BJ (cell line): ENCODE measurements around the gene FBXW4. TPM values are rescaled to one million over a fixed set of nuclear protein-coding genes. Genes with fewer than 3 reads are reported as not detected.

Experiments
- CTCF ChIA-PET: fragments of 350-600 bp; formaldehyde crosslinking; extraction: SDS; loops from one replicate; lab custom pipeline; 2021; ENCODE audit warnings: antibody characterized with exemption, inconsistent platforms; lab: Yijun Ruan, JAX
- POLR2A ChIA-PET: fragments of 300-600 bp; sonication (Branson Sonifier 250); formaldehyde crosslinking; extraction: SDS; loops from one replicate; lab custom pipeline; 2021; ENCODE audit warnings: antibody characterized with exemption; lab: Charles Lee
- DNase-seq: peaks from one replicate; pipeline ENCODE4 v3.0.0-alpha.2; 2011; ENCODE audit warnings: low read depth
- H3K27me3 ChIP-seq: 2 replicates; pipeline ENCODE4 v1.6.0; 2011; ENCODE audit warnings: low read length; ENCODE audit not compliant: control insufficient read depth, insufficient read depth
- H3K36me3 ChIP-seq: 2 replicates; pipeline ENCODE4 v1.5.1; 2011; ENCODE audit warnings: low read length; ENCODE audit not compliant: control insufficient read depth, insufficient read depth
- H3K4me3 ChIP-seq: 2 replicates; pipeline ENCODE4 v1.5.1; 2011; ENCODE audit warnings: low read depth, mild to moderate bottlenecking, control low read depth, low read length
- CTCF ChIP-seq: IDR thresholded peaks from 2 replicates; pipeline ENCODE4 v1.5.1; 2011; ENCODE audit warnings: low read depth, mild to moderate bottlenecking, control low read depth, inconsistent platforms, low read length, moderate library complexity; ENCODE audit not compliant: insufficient read depth
- polyA plus RNA-seq: library from polyadenylated mRNA; depleted of rRNA; stranded (reverse); fragments of >200 nt; gene quantifications from 2 replicates; pipeline ENCODE4 v1.2.3, GENCODE V29; 2011

Gene FBXW4
- polyA plus RNA-seq, 1 experiment, result 31.2 TPM

GRCh38 chr10:101573885-101574753 lies 120.9 kb downstream of the FBXW4 start:
- Histone ChIP-seq H3K4me3 (no peak overlapping the region), H3K36me3 (peaks cover 8% of the 10 kb centered on the region), H3K27me3 (peaks cover 6% of the 10 kb centered on the region)
- TF ChIP-seq CTCF, result no peak
- DNase-seq, result no peak
- POLR2A ChIA-PET, result no interaction called here
- CTCF ChIA-PET, result interaction anchor here (0.9 to 7.8 kb wide), 2 partner anchors 33 to 361 kb away, joined by 3 to 115 read pairs; no protein-coding TSS in a partner anchor

GRCh38 chr10:101572785-101573184 lies 122.2 kb downstream of the FBXW4 start:
- Histone ChIP-seq H3K4me3 (no peak overlapping the region), H3K27me3 (peaks cover 11% of the 10 kb centered on the region), H3K36me3 (no peaks in the 10 kb centered on the region; the same call in 1 of the 2 replicates)
- TF ChIP-seq CTCF, result no peak
- ChIA-PET POLR2A (no interaction called here), CTCF (interaction anchor here (1.4 to 7.8 kb wide), 2 partner anchors 301 to 360 kb away, joined by 3 to 115 read pairs; no protein-coding TSS in a partner anchor)
- no peak for DNase-seq

GRCh38 chr10:101572126-101572525 lies 122.8 kb downstream of the FBXW4 start:
- POLR2A ChIA-PET, result no interaction called here
- CTCF ChIA-PET, result interaction anchor here (1.0 to 7.8 kb wide), 7 partner anchors 26 to 359 kb away, joined by 3 to 115 read pairs (median 10); no protein-coding TSS in a partner anchor

GRCh38 chr10:101571271-101571925 lies 123.6 kb downstream of the FBXW4 start:
- ChIA-PET CTCF (interaction anchor here (0.8 to 7.8 kb wide), 27 partner anchors 10 to 476 kb away, joined by 3 to 115 read pairs (median 7); partner anchors contain the start of genes DPCD and POLL), POLR2A (no interaction called here)
- no peaks in the 10 kb centered on the region for H3K36me3 ChIP-seq
- DNase-seq, result no peak
- H3K27me3 ChIP-seq, result peaks cover 20% of the 10 kb centered on the region
- no peak for TF ChIP-seq CTCF
- H3K4me3 ChIP-seq, result no peak overlapping the region; the same call in 1 of the 2 replicates

More at GRCh38 chr10:101572126-101572525, 122.8 kb downstream of the FBXW4 start:
- TF ChIP-seq CTCF, result no peak
- Histone ChIP-seq H3K36me3 (no peaks in the 10 kb centered on the region), H3K27me3 (peaks cover 16% of the 10 kb centered on the region), H3K4me3 (no peak overlapping the region)
- DNase-seq, result no peak
